HG03066 (cell line): Measurements from ENCODE around the gene RHOB.
"Not testable (repeated sequence)": the region's sequence is repeated elsewhere in the genome, so short reads cannot be mapped to it uniquely, and the experiment has no call there.

ENCODE experiments used
- ATAC-seq: cut with Tn5 transposase; IDR thresholded peaks from one replicate; pipeline ENCODE4 v1.9.1; 2021; ENCODE audit warnings: low read depth; ENCODE audit not compliant: unreplicated experiment

The RHOB gene

DNA sequence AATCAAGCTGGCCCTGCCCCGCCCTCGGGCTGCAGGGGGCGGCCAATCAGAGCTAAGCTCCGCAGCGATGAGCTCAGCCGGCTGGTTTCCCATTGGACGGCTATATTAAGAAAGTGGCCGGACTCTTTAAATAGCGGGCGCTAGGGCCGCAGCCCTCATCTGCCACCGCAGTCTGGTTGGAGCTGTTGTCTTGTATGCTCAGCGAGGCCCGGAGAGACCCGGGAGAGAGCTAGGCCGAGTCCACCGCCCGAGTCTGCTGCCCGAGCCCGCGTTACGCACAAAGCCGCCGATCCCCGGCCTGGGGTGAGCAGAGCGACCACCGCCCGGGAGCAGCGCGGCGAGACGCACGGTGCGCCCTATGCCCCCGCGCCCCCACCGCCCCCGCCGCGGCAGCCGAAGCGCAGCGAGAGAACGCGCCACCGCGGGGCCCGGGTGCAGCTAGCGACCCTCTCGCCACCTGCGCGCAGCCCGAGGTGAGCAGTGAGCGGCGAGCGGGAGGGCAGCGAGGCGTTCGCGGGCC, at the start of gene RHOB:
TSS of gene RHOB (plus strand) at position 158 of the 520 bp plus-strand sequence. CDS start 392 bp downstream, outside the sequence.
- ATAC-seq, result peak; percentile 97

DNA sequence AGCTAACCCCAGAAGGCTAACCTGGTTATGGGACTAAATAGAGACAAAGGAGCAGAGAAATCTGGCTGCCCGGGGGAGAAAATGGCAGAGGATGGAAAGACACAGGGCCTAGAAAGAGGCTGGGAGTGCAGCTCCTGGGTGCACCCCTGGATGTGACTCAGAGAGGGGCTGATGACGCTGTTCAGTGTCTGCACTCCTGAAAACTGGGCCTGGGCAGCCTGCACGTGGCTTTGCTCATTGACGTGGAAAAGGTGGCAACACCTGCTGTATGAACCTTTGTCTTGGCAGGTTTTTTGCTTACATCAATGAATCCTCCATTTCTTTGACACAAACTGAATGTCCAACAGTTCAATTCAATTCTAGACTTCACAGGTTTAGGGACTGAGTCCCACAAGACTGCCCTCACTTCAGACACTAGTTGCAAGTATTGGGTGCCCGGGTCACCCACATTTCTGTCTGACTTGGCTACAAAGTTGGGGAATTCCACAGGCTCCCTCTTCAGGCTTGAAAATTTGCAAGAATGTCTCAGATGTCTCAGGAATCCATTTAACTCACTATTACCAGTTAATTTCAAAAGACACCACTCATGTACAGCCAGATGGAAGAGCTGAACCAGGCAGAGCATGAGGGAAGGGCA, 48.9 kb upstream of the RHOB start:
- no peak for ATAC-seq

DNA sequence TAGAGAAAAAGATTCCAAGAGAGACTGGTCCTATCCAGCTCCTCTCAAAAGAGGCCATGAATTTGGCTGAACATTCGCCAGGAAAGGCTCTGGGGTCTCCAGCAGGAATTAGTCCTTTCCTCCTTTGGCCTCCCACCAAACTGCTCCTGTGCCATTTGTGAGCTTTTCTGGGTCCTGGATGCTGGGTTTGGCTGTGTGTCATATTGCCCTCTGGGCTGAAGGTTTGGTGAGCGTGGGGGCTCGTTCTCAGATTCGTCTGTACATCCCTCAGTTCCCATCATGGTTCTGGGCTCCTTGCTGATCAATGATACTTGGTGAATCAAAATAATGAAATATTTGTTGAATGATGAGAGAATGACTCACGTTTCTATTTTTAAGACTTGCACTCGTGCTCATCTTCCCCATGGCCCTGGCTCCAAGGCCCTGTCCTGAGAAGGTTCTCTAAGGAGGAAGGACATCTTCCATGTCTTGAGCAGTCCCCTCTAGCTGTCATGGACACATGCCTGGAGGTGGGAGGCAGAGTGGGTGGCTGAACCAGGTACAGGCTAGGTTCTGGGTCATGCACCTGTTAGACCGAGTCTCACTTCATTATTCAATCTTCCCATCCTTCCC, 47.8 kb upstream of the RHOB start:
- ATAC-seq, result no peak

DNA sequence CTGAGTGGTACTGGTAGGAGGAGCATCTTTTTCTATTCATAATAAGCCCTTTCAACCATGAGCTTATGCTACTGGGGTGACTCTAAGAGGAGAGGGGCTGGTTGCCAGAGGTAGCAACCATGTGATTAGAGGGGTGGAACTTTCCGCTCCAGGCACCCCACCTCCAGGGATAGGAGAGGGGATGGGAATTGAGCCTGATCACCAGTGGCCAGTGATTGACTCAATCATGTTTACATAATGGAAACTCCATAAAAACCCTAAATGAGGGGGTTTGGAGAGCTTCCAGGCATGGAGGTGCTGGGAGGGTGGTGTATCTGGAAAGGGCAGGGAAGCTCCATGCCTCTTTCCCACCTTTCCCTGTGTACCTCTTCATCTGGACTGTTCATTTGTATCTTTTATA, 46.6 kb upstream of the RHOB start:
- ATAC-seq, result no peak

DNA sequence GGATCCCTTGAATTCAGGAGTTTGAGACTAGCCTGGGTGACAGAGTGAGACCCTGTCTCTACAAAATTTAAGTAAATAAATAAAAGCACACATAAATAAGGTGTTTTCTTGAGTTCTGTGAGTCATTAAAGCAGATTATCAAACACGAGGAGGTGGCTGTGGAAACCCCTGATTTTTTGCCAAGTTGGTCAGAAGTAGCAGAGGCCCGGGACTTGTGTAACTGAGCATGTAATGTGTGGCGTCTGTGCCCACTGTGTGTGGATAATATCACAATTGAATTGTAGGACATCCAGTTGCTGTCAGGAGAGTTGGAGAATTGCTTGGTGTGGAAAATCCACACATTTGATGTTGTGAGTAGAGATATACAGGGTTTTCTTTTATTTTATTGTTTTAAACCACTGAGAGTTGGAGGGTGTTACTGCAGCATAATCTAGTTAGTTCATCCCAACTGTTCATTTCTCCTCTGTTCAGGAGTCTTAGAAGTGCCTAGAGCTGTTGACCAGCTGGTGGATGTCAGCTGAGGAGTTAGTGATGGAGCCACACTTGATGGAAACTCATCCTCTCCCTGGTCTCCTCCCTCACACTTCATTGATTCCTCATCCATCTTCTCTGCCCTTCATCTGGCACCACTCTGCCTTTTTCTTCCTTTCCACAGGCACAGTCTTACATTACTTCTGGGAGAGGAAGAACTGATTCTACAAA, 45.9 kb upstream of the RHOB start:
- ATAC-seq, result no peak

DNA sequence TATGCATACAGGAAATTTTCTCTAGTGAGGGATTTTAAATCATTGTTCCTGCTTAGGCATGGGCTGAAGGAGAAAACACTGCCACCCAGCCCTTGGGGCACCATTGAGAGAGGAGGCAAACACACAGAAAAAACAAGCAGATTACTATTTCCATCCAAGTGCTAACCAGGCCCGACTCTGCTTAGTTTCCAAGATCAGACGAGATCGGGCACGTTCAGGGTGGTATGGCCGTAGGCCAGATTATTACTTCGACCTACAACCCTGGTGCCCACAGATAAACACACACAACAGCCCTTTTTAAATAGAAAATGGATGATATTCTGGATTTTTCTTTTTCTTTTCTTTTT, 45.4 kb upstream of the RHOB start:
- no peak for ATAC-seq

DNA sequence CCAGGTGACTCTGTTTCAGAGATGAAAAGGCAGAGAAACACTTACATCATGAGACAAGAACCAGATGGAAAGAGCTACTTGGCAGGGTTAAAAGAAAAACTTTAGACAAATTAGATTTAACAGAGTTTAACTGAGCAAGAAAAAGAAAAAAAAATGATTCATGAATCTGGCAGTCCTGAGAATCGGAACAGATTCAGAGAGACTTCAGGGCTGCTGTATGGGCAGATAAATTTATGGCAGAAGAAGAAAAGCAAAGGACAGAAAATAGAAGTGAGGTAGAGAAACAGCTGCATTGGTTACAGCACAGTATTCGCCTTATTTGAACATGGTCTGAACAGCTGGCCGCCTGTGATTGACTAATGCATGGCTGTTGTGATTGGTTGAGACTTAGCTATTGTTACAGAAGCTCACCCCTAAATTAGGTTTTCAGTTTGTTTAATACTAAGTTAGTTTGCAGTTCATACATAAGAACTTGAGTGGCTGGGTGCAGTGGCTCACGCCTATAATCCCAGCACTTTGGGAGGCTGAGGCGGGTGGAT, 43.0 kb upstream of the RHOB start:
- ATAC-seq, result no peak

DNA sequence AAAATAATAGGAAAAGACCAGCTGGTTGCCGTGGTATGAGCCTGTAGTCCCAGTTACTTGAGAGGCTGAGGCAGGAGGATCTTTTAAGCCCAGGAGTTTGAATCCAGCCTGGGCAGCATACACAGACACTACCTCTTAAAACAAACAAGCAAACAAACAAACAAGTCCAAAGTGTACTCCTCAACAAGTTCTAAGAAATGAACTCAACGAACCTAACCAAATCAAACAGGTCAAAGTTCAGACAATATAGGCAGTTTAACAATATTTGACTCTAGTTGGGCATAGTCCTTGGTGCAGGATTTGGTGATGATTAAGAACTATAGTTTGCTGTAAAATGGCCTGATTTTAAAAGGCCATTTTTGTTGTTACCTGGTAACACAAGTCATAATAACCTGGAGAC, 41.9 kb upstream of the RHOB start:
- ATAC-seq, result no peak

DNA sequence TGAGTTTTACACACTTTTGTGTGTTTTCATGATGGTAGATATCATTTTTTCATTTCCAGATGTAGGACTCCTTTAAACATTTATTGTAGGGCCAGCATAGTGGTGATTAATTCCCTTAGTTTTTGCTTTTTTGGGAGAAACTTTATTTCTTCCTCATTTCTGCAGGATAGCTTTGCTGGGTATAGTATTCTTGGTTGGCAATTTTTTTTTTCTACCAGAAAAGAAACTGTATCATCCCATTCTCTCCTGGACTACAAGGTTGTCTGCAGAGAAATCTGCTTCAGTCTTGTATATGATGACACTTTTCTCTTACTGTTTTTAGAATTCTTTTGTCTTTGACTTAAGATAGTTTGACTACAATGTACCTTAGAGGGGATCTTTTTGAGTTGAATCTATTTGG, 37.8 kb upstream of the RHOB start:
- no peak for ATAC-seq

DNA sequence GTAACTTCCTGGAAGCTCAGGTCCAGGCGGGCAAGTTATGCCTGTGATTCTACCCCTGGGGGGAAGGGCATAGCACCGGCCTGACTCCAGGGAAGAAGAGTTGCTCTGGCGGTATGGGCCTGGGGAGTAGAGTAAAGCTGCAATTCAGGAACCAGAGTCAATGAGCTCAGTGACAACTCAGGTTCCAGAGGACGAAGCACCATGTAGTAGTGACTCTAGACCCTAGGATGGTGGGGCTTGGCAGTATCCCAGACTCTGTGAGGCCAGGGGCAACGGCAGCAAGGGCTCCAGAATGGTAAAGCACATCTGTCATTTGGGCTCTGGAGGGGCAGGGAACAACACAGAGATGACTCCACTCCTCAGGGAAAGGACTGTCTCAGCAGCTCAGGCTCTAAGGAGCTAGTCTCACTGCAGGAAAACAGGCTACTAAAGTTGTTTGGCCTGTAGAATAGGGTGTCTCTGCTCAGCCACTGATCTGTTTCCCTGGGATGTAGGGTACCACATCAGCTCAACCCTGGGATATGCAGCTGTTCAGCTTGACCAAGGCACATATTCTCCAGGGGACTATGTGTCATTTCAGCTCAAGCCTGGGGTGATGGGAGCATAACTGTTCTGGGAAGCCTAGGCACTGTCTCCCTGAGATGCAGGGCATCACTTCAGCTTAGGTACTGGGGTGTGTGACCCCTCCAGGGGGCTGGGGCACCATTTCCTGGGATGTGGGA, 36.2 kb upstream of the RHOB start:
- no peak for ATAC-seq

DNA sequence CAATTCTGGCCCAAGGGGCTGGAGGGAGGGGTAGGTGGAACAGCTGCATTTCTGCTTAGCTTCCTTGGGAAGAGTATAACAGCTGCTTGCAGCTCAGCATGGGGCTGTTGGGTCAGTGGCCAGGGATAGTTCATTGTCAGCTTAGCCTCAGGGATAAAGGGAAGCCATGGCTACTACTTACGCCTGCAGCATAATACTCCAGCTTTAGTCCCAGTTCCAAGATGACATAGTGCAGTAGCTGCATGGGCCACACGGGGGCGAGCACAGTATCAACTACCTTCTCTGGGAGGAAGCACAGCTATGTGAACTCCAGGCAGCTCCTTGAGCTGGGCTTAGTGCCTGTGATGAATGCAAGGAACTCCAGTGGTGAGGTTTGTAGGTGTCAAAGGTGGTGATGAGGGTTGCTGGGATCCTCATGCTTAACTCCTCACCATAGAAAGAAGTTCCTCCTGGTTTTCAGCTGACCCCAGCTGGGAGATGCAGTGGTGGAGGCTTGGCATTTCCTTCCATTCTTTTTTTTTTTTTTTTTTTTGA, 35.4 kb upstream of the RHOB start:
- ATAC-seq, result peak; percentile 99

DNA sequence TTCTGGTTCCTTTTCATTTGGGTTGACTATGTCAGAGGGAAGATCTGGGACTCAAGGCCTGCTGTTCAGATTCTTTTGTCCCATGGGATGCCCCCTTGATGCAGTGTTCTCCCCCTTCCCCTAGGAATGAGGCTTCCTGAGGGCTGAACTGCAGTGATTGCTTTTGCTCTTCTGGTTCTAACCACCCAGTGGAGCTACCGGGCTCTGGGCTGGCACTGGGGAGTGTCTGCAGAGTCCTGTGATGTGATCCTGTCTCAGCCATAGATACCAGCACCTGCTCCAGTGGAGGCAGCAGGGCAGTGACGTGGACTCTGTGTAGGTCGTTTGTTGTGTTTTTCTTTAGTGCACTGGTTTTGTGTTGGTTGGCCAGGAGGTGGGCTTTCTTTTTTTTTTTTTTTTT, 32.1 kb upstream of the RHOB start:
- no peak for ATAC-seq

DNA sequence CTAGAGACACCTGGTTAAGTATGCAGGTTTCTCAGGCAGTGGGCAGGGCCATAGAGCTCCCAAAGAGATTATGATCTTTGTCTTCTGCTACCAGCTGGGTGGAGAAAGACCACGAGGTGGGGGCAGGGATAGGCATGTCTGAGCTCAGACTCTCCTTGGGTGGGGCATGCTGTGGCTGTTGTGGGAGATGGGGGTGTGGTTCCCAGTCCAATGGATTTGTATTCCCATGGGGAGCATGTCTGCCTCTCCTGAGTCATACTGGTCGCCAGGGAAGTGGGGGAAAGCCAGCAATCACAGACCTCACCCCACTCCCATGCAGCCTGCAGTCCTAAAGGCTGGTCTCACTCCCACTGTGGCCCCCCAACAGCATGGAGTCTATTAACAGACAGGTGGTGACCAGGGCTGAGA, 31.4 kb upstream of the RHOB start:
- ATAC-seq, result no peak

DNA sequence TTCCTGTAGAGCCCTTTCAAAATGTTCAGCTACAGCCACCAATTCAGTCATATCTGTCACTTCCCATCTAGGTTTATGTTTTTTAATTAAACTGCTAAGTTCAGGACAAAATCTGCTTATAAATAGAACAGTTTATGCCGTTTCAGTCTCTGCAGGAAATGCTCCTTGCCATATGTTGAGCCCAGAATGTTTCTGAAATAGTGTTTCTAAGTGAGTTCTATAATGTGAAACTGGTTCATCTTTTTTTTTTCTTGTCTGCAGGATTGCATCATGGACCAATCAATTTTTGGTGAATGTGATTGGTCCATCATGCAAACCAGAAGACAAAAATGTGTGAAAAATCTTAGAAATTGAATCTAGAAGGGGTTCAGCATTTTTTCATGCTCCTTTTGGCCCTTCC, 30.2 kb upstream of the RHOB start:
- no peak for ATAC-seq

DNA sequence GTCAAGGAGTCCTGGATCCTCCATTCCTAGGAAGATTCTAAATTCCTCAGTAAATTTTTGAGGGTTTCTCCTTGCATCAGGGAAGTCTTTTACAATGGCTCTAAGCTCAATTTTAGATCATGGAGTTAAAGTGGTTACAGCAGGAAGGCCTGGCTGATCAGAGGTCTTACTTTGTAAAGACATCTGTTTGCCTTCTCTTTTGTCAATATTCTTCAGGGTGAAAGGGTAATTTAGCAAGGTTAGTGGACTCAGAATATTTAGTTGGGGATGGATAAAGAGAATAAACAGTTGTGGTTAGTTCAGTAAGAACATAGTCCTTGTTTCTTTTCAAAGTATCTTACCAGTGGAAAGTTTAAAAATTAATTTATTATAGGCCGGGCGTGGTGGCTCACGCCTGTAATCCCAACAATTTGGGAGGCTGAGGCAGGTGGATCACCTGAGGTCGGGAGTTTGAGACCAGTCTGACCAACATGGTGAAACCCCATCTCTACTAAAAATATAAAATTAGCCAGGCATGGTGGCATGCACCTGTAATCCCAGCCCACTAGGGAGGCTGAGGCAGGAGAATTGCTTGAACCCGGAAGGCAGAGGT, 29.5 kb upstream of the RHOB start:
- not testable (repeated sequence) for ATAC-seq

DNA sequence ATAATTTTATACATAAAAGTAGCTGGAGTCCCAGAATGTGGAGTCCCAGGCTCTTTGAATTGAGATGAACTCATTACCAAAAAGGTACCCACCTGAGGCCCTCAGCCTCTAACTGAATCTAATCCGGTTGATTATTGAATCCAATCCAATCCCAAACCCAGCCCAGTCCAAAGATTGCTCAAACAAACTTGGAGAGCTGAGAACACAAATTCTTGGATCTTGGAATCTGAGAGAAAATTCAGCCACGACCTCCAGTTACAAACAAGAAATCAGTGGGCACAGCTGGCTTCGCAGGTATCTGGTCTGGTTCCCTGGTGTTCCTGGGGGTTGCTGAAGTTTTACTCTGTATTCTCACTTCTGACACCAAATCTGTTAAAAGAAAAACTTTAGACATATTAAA, 28.4 kb upstream of the RHOB start:
- ATAC-seq, result no peak

DNA sequence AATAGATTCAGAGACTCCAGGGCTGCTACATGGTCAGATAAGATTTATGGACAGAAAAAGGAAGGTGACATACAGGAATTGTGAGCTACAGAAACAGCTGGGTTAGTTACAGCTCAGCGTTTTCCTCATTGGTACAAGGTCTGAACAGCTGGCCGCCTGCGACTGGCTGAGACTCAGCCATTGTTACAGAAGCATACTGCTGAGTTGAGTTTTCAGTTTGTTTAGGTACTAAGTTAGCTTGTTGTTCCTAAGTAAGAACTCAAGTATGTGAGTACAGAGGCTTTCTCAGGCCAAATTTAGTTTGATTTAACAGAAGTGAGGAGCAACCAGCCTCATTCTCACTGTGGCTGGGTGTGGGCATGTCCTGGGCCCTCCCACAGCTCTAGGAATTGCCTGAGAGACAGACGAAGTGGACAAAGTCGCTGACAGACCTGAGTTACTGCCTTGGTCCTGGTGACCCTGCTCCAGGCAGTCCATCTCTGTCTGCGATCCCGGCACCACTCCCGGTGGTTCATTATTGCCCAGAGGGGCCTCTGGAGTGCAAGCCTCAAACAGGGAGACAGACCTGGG, 27.8 kb upstream of the RHOB start:
- ATAC-seq, result no peak

DNA sequence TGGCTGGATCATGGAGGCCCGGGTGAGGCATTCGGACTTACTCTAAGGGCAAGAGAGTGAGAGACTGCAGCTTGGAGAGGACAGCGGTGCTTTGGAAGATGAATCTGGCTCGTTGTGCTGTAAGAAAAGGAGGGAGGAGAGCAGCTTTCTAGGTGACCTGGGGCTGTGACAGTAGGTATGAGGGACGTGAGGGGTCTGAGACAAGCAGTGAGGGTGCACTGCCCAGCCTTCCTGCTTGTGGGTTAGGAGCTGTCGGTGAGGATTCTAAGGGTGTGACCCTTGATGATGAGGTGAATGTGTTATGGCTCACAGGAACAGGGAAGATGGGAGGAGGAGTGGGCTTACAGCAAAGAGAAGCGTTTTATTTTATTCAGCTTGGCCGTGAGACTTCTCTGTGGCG, 27.1 kb upstream of the RHOB start:
- ATAC-seq, result no peak

DNA sequence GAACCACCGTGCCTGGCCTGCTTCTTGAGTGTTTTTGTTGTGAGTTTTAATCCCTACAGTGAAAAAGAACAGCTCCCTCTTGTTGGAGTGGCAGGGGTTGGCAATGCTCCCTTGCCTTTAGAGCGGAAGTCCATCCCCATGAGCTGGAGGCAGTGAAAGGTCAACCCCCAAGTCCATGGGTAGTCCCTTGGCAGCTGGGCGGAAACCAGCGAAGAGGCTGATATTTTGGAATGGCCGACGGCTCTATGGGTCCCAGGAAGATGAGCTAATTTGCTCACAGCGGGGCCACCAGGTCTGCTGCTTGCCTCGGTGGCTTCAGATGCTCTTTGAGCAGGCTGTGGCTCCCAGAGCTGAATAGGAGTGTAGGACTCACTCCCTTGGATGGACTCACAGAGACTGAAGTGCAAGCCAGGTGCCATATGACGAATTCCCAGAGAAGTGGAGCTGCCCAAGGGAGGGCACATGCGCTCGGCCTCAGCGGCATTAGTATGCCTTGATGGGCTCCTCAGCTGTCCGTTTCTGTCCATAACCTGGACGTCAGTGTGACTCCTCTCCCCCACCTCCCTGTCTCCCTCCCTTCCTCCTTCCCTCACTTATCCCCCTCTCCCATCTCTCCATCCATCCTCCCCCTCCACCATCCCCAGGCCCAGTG, 25.4 kb upstream of the RHOB start:
- no peak for ATAC-seq

DNA sequence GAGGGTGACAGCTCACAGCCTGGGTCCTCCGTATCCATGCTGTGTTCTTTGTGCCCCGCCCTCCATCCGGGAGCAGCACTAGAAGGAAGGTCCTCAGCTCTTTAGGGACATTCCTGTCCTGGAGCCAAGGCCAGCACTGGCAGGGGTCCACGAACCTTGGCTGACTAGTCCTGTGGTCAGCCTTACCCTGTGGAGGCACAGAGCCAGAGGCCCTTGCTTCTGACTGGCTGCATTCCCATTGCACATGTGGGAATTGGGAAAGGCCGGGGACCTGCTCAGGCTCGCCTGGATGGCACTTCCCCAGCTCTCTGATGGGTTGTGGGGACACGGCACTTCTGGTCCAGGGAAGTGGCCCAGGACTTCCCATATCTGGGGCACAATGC, 24.9 kb upstream of the RHOB start:
- ATAC-seq, result no peak
